HTERT RPE-1 (cell line): ENCODE data around the gene PTPRA.
"Not testable (repeated sequence)": the region's sequence is repeated elsewhere in the genome, so short reads cannot be mapped to it uniquely, and the experiment has no call there.

Experiments
- in situ Hi-C: fragments of 300-500 bp; cut with MboI; formaldehyde crosslinking; loops from 4 replicates; pipeline ENCODE4 v1.14.3; 2020; ENCODE audit warnings: low sequenced_read_pairs

The PTPRA gene

GRCh38 chr20:2883726-2884637 lies 10.7 kb downstream of the PTPRA start:
- in situ Hi-C loops, result no loop called here

- in situ Hi-C loops, result no loop called here
Observed at GRCh38 chr20:2887715-2888114, 14.4 kb downstream of the PTPRA start.

- in situ Hi-C loops, result no loop called here
Observed at GRCh38 chr20:2888224-2888955, 15.1 kb downstream of the PTPRA start.

GRCh38 chr20:2889209-2889608 lies 15.9 kb downstream of the PTPRA start:
- in situ Hi-C loops, result no loop called here

- in situ Hi-C loops, result no loop called here
Observed at GRCh38 chr20:2889797-2890196, 16.5 kb downstream of the PTPRA start.

GRCh38 chr20:2890742-2891141 lies 17.5 kb downstream of the PTPRA start:
- in situ Hi-C loops, result no loop called here

GRCh38 chr20:2891343-2891742 lies 18.1 kb downstream of the PTPRA start:
- in situ Hi-C loops, result no loop called here

- in situ Hi-C loops, result no loop called here
Observed at GRCh38 chr20:2892376-2892775, 19.1 kb downstream of the PTPRA start.

GRCh38 chr20:2894221-2894620 lies 20.9 kb downstream of the PTPRA start:
- in situ Hi-C loops, result no loop called here

GRCh38 chr20:2895154-2895553 lies 21.9 kb downstream of the PTPRA start:
- in situ Hi-C loops, result not testable (repeated sequence)

GRCh38 chr20:2899243-2899642 lies 26.0 kb downstream of the PTPRA start:
- in situ Hi-C loops, result no loop called here

GRCh38 chr20:2900845-2901592 lies 27.7 kb downstream of the PTPRA start:
- in situ Hi-C loops, result no loop called here

- in situ Hi-C loops, result no loop called here
Observed at GRCh38 chr20:2902291-2902690, 29.0 kb downstream of the PTPRA start.

GRCh38 chr20:2902818-2903217 lies 29.5 kb downstream of the PTPRA start:
- in situ Hi-C loops, result no loop called here

GRCh38 chr20:2903686-2904085 lies 30.4 kb downstream of the PTPRA start:
- in situ Hi-C loops, result no loop called here

GRCh38 chr20:2907519-2907918 lies 34.2 kb downstream of the PTPRA start:
- in situ Hi-C loops, result no loop called here

GRCh38 chr20:2909953-2910352 lies 36.7 kb downstream of the PTPRA start:
- in situ Hi-C loops, result no loop called here

GRCh38 chr20:2911200-2911599 lies 37.9 kb downstream of the PTPRA start:
- in situ Hi-C loops, result no loop called here

GRCh38 chr20:2914160-2914559 lies 40.9 kb downstream of the PTPRA start:
- in situ Hi-C loops, result no loop called here

- in situ Hi-C loops, result no loop called here
Observed at GRCh38 chr20:2917266-2917665, 44.0 kb downstream of the PTPRA start.
